Dermis blood vessel endothelial cell (primary cell): ENCODE results near the gene PNMT. TPM values are rescaled to one million over a fixed set of nuclear protein-coding genes. Genes with fewer than 3 reads are reported as not detected.
A peak's percentile ranks its signal among the peaks of the same experiment; 100 is the strongest.

Source experiments
- DNase-seq: peaks from one replicate; pipeline ENCODE4 v3.0.0; 2010
- total RNA-seq: library from RNA; depleted of rRNA; stranded (reverse); fragments of >200 nt; gene quantifications from 2 replicates; pipeline ENCODE4 v1.2.3, GENCODE V29; 2014

The PNMT gene
- total RNA-seq, 1 donor from 2014 or later = 1.2 TPM

- DNase-seq = peak; percentile 73
Measured at GRCh38 chr17:39653662-39654331, 14.5 kb upstream of the PNMT start.

- no peak for DNase-seq
Measured at GRCh38 chr17:39655105-39655504, 13.1 kb upstream of the PNMT start.

- no peak for DNase-seq
Measured at GRCh38 chr17:39658346-39658745, 9.9 kb upstream of the PNMT start.

- no peak for DNase-seq
Measured at GRCh38 chr17:39658760-39659159, 9.5 kb upstream of the PNMT start.

- DNase-seq = peak; percentile 77
Measured at GRCh38 chr17:39659279-39660010, 8.8 kb upstream of the PNMT start.

GRCh38 chr17:39660011-39660360 lies 8.3 kb upstream of the PNMT start:
- no peak for DNase-seq

GRCh38 chr17:39660397-39661385 lies 7.6 kb upstream of the PNMT start:
- DNase-seq = no peak

- DNase-seq = no peak
Measured at GRCh38 chr17:39661744-39662541, 6.3 kb upstream of the PNMT start.

GRCh38 chr17:39662551-39663339 lies 5.5 kb upstream of the PNMT start:
- DNase-seq = no peak

GRCh38 chr17:39663340-39663687 lies 4.9 kb upstream of the PNMT start:
- no peak for DNase-seq

- DNase-seq = peak; percentile 48
Measured at GRCh38 chr17:39663688-39664580, 4.3 kb upstream of the PNMT start.

GRCh38 chr17:39664581-39665561 lies 3.4 kb upstream of the PNMT start, which contains the start of gene TCAP:
Gene TCAP, plus strand, starts transcription at chr17:39665349. Its CDS starts 11 bp downstream, at chr17:39665360.
- DNase-seq = no peak

- DNase-seq = no peak
Measured at GRCh38 chr17:39665642-39666224, 2.5 kb upstream of the PNMT start.

- DNase-seq = no peak
Measured at GRCh38 chr17:39666231-39666600, 2.0 kb upstream of the PNMT start.

- no peak for DNase-seq
Measured at GRCh38 chr17:39666601-39667261, 1.5 kb upstream of the PNMT start.

GRCh38 chr17:39667262-39667944 lies 850 bp upstream of the PNMT start:
- no peak for DNase-seq

- DNase-seq = no peak
Measured at GRCh38 chr17:39669897-39670735, 1.9 kb downstream of the PNMT start.
